Measurements from ENCODE around the gene GMDS.

The GMDS gene

DNA sequence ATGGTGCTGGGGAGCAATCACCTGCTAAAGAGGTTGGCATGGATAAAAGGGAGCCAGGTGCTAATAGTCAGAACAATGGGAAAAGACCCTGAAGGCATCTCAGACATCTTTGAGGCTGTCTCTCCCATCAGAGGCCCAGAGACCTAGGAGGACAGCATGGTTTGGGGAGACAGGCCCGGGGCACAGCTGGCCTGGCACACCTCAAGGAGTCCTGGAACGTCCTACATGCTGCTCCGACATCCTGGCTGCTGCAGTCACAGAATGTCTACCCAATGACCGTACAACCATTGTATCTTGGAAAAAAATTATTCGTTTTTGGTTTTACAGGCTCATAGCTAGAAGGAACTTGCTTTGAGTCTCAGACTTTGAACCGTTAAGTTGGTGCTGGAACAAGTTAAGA lies 4.4 kb downstream of the GMDS start:
- Histone ChIP-seq H3K4me3 (IDR thresholded peaks at IDR 0.05; ENCODE audit: insufficient read depth, low read depth, low read length) (no peak overlapping the region), H3K4me2 (no peak overlapping the region), H3K79me2 (ENCODE audit: insufficient read depth, low read depth) (peaks cover 6% of the 10 kb centered on the region; the same call in 1 of the 2 replicates), H3K36me3 (ENCODE audit: insufficient read depth) (no peaks in the 10 kb centered on the region), H3K27ac (no peak overlapping the region), H2AFZ (ENCODE audit: low read depth) (no peak overlapping the region), H3K4me1 (ENCODE audit: low read depth, poor library complexity, severe bottlenecking) (peaks cover 6% of the 10 kb centered on the region), H3K9ac (no peak overlapping the region), H3K27me3 (ENCODE audit: insufficient read depth, low read depth) (no peaks in the 10 kb centered on the region), H4K20me1 (ENCODE audit: insufficient read depth) (no peaks in the 10 kb centered on the region)
- TF ChIP-seq, protein P1, sequence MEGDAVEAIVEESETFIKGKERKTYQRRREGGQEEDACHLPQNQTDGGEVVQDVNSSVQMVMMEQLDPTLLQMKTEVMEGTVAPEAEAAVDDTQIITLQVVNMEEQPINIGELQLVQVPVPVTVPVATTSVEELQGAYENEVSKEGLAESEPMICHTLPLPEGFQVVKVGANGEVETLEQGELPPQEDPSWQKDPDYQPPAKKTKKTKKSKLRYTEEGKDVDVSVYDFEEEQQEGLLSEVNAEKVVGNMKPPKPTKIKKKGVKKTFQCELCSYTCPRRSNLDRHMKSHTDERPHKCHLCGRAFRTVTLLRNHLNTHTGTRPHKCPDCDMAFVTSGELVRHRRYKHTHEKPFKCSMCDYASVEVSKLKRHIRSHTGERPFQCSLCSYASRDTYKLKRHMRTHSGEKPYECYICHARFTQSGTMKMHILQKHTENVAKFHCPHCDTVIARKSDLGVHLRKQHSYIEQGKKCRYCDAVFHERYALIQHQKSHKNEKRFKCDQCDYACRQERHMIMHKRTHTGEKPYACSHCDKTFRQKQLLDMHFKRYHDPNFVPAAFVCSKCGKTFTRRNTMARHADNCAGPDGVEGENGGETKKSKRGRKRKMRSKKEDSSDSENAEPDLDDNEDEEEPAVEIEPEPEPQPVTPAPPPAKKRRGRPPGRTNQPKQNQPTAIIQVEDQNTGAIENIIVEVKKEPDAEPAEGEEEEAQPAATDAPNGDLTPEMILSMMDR (conservative IDR thresholded peaks at IDR 0.05; ENCODE audit: low read depth, low read length), result no peak

DNA sequence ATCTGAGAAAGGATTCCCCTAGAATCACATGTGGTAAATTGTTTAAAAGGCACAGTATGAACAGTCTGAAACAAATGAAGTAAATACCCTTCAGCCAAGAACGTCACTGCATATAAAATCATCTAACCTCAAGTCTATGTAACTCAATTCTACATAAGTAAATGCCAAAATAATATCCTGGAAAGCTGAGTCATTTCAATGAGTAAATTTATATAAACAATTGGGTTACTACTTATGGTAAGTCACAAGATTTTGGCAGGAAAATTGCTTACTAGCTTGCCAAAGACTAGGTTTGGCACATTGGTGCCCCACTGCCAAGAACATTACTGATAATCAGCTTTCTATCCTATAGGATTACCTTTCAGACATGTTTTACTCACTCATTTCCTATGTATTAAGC lies 8.4 kb downstream of the GMDS start:
- H3K79me2 ChIP-seq (ENCODE audit: insufficient read depth, low read depth), result no peaks in the 10 kb centered on the region; the same call in 1 of the 2 replicates
- H3K36me3 ChIP-seq (ENCODE audit: insufficient read depth), result no peaks in the 10 kb centered on the region
- H3K4me1 ChIP-seq (ENCODE audit: low read depth, poor library complexity, severe bottlenecking), result no peaks in the 10 kb centered on the region
- H4K20me1 ChIP-seq (ENCODE audit: insufficient read depth), result no peaks in the 10 kb centered on the region
- H2AFZ ChIP-seq (ENCODE audit: low read depth), result no peak overlapping the region
- H3K4me3 ChIP-seq (IDR thresholded peaks at IDR 0.05; ENCODE audit: insufficient read depth, low read depth, low read length), result no peak overlapping the region
- no peak overlapping the region for H3K27ac ChIP-seq
- H3K27me3 ChIP-seq (ENCODE audit: insufficient read depth, low read depth), result no peaks in the 10 kb centered on the region
- H3K4me2 ChIP-seq, result no peak overlapping the region
- H3K9ac ChIP-seq, result no peak overlapping the region
- TF ChIP-seq, protein P1 (conservative IDR thresholded peaks at IDR 0.05; ENCODE audit: low read depth, low read length), result no peak

DNA sequence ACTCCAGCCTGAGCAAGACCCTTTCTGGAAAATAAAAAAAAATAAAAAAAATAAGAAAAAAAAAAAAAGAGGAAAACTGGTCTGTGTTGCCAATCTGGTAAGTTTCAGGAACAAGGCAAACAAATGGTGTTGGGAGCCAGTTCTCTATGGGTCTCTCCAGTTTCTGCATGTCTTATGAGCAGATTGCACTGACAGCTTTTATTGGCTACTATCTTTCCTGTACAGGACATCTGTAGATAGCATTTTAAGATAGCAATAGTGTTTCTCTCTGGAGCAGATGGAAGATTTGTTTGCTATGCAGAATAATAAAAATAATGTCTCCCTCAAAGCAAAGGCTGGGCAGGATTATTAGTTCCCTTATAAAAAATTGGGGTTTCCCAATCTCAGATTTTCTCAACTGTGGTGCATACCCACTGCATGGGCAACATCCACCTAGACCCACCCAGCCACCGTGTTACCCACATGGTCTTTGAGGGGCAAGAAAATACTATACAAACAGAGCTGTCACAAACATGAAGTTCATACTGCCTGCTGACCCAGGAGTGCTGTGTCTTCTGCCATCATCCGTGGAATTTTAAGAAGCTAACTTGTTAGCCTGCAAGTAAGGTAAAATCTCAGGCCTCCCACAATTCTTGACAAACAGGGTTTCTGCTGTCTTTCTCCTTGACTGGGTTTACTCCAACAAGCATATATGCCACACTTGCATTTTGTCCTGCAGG lies 9.5 kb downstream of the GMDS start:
- no peak overlapping the region for H2AFZ ChIP-seq (ENCODE audit: low read depth)
- H3K4me1 ChIP-seq (ENCODE audit: low read depth, poor library complexity, severe bottlenecking), result peaks cover 10% of the 10 kb centered on the region
- H3K27me3 ChIP-seq (ENCODE audit: insufficient read depth, low read depth), result no peaks in the 10 kb centered on the region
- no peak overlapping the region for H3K9ac ChIP-seq
- no peaks in the 10 kb centered on the region for H3K36me3 ChIP-seq (ENCODE audit: insufficient read depth)
- no peak overlapping the region for H3K4me3 ChIP-seq (IDR thresholded peaks at IDR 0.05; ENCODE audit: insufficient read depth, low read depth, low read length)
- no peak overlapping the region for H3K27ac ChIP-seq
- no peaks in the 10 kb centered on the region for H3K79me2 ChIP-seq (ENCODE audit: insufficient read depth, low read depth)
- H4K20me1 ChIP-seq (ENCODE audit: insufficient read depth), result no peaks in the 10 kb centered on the region
- H3K4me2 ChIP-seq, result no peak overlapping the region
- TF ChIP-seq, protein P1 (conservative IDR thresholded peaks at IDR 0.05; ENCODE audit: low read depth, low read length), result no peak

DNA sequence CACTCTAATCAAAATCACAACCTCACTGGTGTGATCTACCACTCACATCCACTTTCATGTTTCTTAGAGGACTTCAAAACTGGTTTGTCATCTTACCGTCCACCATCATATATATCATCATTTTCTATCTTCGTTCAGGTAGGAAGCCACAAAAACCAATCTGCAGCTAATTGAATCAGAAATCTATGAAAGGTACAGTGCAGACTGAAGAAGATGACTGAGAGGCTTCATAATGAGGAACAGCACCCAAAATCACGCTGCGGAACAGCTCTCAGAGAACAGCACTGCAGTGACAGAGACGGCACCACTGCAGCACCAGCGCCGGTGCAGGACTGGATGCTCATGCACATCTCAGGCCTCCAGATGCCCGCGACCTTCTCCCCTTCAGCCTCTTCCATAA lies 13.0 kb downstream of the GMDS start:
- Histone ChIP-seq H3K79me2 (ENCODE audit: insufficient read depth, low read depth) (no peaks in the 10 kb centered on the region; the same call in 1 of the 2 replicates), H3K4me1 (ENCODE audit: low read depth, poor library complexity, severe bottlenecking) (peaks cover 19% of the 10 kb centered on the region), H2AFZ (ENCODE audit: low read depth) (no peak overlapping the region), H4K20me1 (ENCODE audit: insufficient read depth) (no peaks in the 10 kb centered on the region), H3K27me3 (ENCODE audit: insufficient read depth, low read depth) (no peaks in the 10 kb centered on the region), H3K27ac (no peak overlapping the region), H3K4me3 (IDR thresholded peaks at IDR 0.05; ENCODE audit: insufficient read depth, low read depth, low read length) (no peak overlapping the region), H3K9ac (no peak overlapping the region), H3K4me2 (no peak overlapping the region), H3K36me3 (ENCODE audit: insufficient read depth) (no peaks in the 10 kb centered on the region)
- TF ChIP-seq, protein P1 (conservative IDR thresholded peaks at IDR 0.05; ENCODE audit: low read depth, low read length), result no peak

Measured in KMS-11 (cell line).